GM18498 (cell line): ENCODE data around the gene MSLN.
A peak's percentile ranks its signal among the peaks of the same experiment; 100 is the strongest.

Experiments used
- ATAC-seq: cut with Tn5 transposase; IDR thresholded peaks from one replicate; pipeline ENCODE4 v1.9.1; 2021; ENCODE audit warnings: mild to moderate bottlenecking, moderate library complexity; ENCODE audit not compliant: unreplicated experiment

The MSLN gene

DNA sequence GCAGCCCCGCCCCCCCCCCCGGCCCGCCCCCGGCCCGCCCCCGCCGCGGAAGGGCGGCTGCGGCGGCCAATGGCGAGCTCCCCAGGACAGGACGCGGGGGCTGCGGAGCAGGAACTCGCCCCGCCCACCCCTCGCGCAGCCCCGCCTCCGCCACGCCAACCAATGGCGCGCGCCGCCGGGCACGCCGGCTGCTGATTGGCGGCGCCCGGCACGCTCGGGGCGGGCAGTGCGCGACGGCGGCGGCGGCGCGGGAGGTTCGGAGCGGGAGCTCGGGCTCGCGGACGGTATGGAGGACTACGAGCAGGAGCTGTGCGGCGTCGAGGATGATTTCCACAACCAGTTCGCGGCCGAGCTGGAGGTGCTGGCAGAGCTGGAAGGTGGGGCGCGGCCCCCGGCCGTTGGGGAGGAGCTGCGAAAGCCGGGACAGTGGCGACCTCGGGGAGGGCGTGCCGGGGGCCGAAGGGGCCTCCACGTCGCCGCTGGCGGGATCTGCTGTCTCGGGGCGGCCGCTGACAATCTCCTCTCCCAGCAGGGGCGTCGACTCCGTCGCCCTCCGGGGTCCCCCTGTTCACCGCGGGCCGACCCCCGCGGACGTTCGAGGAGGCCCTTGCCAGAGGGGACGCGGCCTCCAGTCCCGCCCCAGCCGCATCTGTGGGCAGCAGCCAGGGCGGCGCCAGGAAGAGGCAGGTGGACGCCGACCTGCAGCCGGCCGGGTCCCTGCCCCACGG is 28.0 kb downstream of the MSLN start, which contains the start of gene CHTF18:
TSS of gene CHTF18 (plus strand) at position 222 of the 728 bp plus-strand sequence. CDS start at position 287, 65 bp downstream.
- peak; percentile 77 for ATAC-seq

DNA sequence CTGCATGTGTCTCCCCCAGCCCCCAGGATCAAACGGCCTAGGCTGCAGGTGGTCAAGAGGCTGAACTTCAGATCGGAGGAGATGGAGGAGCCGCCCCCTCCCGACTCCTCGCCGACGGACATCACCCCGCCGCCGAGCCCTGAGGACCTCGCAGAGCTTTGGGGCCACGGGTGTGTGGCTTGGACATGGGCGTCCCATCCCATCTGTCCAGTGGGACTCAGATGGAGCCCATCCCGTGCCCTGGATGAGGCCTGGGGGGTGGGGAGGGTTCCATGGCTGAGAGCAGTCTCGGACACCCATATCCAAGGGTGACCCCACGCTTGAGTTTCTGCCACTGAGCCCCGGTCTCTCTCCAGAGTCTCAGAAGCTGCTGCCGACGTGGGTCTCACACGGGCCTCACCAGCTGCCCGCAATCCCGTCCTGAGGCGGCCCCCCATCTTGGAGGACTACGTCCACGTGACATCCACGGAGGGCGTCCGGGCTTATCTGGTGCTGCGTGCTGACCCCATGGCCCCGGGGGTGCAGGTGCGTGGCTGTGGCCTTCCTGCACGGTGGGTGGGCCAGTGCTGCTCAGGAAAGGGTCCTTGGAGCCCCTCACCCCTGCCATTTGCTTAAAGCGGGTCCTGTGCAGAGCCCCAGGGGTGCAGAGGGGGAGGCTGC is 28.8 kb downstream of the MSLN start:
- no peak for ATAC-seq

- ATAC-seq = no peak
These were observed 29.6 kb downstream of the MSLN start for GRCh38 chr16:790086-790485.

DNA sequence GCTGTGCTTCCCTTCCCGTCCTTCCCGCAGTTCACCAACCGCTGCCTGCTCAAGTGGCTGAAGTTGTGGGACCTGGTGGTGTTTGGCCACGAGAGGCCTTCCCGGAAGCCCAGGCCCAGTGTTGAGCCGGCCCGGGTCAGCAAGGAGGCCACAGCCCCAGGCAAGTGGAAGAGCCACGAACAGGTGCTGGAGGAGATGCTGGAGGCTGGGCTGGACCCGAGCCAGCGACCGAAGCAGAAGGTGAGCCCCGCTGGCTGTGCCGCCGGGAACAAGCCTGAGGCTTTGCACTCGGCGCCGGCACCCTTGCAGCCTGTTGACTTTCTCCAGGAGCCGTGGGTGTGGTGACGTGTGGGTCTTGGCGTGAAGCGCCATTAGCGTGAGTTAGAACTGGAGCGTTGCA is 30.6 kb downstream of the MSLN start:
- ATAC-seq = no peak

GRCh38 chr16:792221-792995 is 31.9 kb downstream of the MSLN start:
- no peak for ATAC-seq

DNA sequence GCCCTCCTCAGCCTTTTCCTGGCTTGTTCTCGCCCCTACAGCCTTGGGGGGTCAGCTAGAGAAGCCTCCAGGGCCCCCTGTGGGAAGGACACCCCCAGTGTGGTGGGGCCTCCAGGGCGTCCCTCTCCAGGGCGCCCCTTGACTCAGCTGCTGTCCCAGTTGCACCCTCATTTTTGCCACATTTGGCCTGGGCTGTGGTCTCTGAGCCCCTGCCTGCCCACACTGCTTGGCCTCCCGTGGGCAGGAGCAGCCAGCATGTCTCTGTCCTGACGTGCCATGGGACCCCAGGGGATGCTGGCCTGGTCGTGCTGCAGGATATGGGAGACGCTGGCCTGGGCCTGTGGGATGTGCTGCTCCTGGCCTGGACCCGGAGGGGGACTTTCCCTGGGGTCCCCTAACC is 32.9 kb downstream of the MSLN start:
- ATAC-seq = no peak

DNA sequence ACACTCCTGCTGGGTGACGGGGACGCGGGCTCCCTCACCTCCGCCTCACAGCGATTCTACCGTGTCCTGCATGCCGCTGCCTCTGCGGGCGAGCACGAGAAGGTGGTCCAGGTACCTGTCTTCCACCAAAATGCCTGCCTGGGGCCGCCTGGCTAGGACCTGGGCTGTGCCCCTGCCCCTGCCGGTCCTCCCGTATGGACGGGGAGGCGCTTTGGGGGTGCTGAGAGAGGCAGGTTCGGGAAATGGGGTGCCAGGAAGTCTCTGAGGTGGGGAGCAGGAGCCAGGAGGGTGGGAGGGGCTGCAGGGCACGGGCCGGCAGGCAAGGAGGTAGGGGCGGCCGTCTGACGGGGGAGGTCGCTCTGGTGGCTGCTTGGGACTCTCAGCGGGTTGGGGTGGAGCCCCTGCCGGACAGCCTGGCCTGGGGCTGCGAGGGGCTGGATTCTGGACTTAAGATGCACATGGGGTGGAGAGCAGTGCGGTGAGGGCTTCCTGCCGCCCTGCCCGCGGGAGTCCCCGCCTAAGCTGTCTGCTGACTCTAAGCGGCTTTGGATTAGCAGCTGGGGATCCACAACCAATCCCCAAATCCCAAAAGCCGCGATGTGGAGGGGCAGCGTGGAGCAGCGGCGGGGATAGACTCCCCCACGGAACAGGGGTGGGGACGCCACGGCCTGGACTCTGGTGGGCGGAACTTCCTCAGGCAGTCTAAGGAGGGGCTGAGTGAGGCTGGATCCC is 33.7 kb downstream of the MSLN start:
- no peak for ATAC-seq

DNA sequence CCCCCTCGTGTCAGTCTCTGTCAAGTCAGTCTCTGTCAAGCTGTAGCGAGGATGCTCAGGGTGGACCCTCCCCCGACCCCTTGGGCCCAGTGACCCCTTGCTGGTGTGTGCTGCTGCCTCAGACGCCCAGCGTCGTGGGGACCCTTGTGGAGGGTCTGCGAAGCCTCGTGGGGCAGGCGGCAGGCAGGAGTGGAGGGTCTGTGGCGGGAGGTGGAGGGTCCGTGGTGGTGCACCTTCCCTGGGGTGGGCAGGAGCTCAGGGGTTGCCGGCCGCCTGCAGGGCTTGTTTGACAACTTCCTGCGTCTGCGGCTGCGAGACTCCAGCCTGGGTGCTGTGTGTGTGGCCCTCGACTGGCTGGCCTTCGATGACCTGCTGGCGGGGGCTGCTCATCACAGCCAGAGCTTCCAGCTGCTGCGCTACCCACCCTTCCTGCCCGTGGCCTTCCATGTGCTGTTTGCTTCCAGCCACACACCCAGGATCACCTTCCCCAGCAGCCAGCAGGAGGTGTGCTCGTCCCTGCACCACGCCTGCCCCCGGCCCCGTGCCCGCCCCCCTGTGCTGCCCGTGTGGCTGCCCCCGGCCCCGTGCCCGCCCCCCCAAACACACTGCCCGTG is 34.4 kb downstream of the MSLN start:
- ATAC-seq = no peak

DNA sequence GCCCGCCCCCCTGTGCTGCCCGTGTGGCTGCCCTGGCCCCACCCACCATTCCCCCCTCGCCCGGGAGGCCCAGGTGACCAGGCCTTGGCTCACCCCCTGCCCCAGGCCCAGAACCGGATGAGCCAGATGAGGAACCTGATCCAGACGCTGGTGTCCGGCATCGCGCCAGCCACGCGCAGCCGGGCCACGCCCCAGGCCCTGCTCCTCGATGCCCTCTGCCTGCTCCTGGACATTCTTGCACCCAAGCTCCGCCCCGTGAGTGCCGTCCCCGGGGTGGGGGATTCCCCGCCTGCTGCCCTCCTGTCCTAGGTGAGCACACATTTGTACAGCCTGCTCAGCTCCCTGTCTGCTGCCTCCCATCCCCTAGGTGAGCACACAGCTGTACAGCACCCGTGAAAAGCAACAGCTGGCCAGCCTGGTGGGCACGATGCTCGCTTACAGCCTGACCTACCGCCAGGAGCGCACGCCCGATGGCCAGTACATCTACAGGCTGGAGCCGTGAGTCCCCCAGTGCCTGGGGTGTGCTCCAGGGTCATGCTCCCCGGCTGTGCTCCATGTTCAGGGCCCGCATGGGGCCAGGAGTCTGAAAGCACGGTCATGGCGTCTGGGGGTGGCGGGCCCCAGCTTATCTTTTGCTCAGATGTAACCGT is 35.2 kb downstream of the MSLN start:
- no peak for ATAC-seq

GRCh38 chr16:796296-797119 is 36.0 kb downstream of the MSLN start:
- no peak for ATAC-seq

DNA sequence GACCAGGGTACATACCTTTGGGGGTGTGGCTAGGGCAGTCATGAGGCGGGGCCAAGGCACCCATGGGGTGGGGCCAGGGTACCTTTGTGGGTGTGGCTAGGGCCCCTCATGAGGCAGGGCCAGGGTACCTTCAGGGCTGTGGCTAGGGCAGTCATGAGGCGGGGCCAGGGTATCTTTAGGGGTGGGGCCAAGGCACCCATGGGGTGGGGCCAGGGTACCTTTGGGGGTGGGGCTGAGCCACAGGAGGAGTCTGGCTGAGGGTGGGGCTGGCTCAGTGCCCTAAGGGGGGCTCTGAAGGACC is 36.5 kb downstream of the MSLN start:
- ATAC-seq = no peak

GRCh38 chr16:797686-798085 is 37.2 kb downstream of the MSLN start:
- ATAC-seq = no peak

DNA sequence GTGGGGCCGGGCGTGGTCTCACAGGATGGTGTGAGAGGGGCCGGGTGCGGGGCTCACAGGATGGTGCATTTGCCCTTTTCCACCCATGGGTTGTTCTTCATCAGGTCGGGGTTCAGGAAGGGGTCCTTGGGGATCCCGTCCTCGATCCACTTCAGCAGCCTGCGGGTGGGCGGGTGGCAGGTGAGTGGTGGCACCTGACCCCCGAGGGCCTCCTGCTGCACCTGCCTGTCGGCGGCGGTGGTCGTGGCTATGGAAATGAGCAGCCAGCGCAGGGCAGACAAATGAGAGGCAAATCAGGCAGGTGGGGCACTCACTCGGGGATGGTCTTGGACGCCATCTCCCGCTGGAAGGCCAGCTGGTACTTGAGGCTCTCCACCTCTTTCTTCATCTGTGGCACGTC is 38.1 kb downstream of the MSLN start:
- ATAC-seq = no peak

GRCh38 chr16:799111-799947 is 38.8 kb downstream of the MSLN start:
- ATAC-seq = no peak

GRCh38 chr16:799948-800833 is 39.7 kb downstream of the MSLN start, which contains the start of gene GNG13:
Gene GNG13, minus strand, starts transcription at chr16:800734. Its CDS starts 1,657 bp downstream, at chr16:799077.
- no peak for ATAC-seq

DNA sequence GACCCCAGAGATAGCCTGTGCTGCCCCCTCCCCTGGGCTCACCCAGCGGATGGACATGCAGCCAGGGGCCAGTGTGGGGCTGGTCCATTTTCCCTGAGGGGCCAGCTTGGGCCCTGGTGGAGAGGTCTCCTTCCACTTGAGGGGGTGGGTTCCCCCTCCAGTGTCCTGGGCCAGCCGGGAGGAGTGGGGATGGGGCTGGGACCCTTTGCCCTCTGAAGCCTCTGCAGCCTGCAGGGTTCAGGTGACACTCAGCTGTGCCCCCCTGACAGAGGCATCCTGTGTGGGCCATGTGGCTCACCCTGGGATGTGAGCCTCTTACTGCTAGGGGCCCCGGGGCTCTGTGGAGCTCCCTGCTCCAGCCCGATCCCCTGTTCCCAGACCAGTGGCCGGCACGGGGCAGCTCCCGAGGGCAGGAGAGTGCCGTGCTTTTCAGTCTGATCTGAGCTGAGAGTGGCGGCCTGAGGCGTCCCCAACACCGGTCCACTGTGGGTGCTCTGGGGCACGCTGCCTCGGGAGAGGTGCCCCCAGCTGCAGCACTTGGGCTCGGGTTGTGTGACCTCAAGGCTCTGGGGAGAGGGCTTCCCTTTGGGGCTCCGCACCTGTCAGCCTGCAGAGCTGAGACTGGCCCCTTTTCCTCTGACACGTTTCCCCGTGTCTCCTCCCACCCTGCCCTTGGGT is 40.4 kb downstream of the MSLN start:
- ATAC-seq = no peak
